ENCODE data around the gene ABHD4. TPM values are rescaled to one million over a fixed set of nuclear protein-coding genes. Genes with fewer than 3 reads are reported as not detected.
A peak's percentile ranks its signal among the peaks of the same experiment; 100 is the strongest.
"Not testable (repeated sequence)": the region's sequence is repeated elsewhere in the genome, so short reads cannot be mapped to it uniquely, and the experiment has no call there.

Gene ABHD4
- total and polyA plus RNA-seq, 2 donors = 13.1 to 30.5 TPM

GRCh38 chr14:22556990-22557623 is 41.0 kb upstream of the ABHD4 start:
- Histone ChIP-seq H3K36me3 (ENCODE audit: insufficient read depth) (no peaks in the 10 kb centered on the region), H3K27ac (ENCODE audit: low read depth) (no peak overlapping the region), H3K4me3 (ENCODE audit: low read depth, low read length) (no peak overlapping the region), H3K4me1 (ENCODE audit: insufficient read depth) (no peaks in the 10 kb centered on the region)
- 10% methylated on average over 28 of the region's 28 CpGs for WGBS
- peak; percentile 46 for DNase-seq (ENCODE audit: extremely low spot score)

- H3K4me1 ChIP-seq (ENCODE audit: insufficient read depth) = no peaks in the 10 kb centered on the region
- H3K36me3 ChIP-seq (ENCODE audit: insufficient read depth) = no peaks in the 10 kb centered on the region
- H3K27ac ChIP-seq (ENCODE audit: low read depth) = no peak overlapping the region
- no peak overlapping the region for H3K4me3 ChIP-seq (ENCODE audit: low read depth, low read length)
- no peak for DNase-seq (ENCODE audit: extremely low spot score)
- 85% methylated on average over 1 of the region's 1 CpG for WGBS
Measured at GRCh38 chr14:22557846-22558220, 40.3 kb upstream of the ABHD4 start.

- Histone ChIP-seq H3K4me1 (ENCODE audit: insufficient read depth) (no peaks in the 10 kb centered on the region), H3K4me3 (ENCODE audit: low read depth, low read length) (no peak overlapping the region), H3K27ac (ENCODE audit: low read depth) (peak overlapping the region; percentile 35), H3K36me3 (ENCODE audit: insufficient read depth) (no peaks in the 10 kb centered on the region)
- WGBS = 80% methylated on average over 25 of the region's 25 CpGs
- DNase-seq (ENCODE audit: extremely low spot score) = no peak
Measured at GRCh38 chr14:22558221-22558913, 39.7 kb upstream of the ABHD4 start.

GRCh38 chr14:22559041-22559440 is 39.1 kb upstream of the ABHD4 start:
- no peak overlapping the region for H3K27ac ChIP-seq (ENCODE audit: low read depth)
- no peak overlapping the region for H3K4me3 ChIP-seq (ENCODE audit: low read depth, low read length)
- H3K4me1 ChIP-seq (ENCODE audit: insufficient read depth) = no peaks in the 10 kb centered on the region

GRCh38 chr14:22560662-22561365 is 37.3 kb upstream of the ABHD4 start:
- H3K4me1 ChIP-seq (ENCODE audit: insufficient read depth) = no peaks in the 10 kb centered on the region
- H3K27ac ChIP-seq (ENCODE audit: low read depth) = no peak overlapping the region
- H3K36me3 ChIP-seq (ENCODE audit: insufficient read depth) = peaks cover 1% of the 10 kb centered on the region
- whole genome bisulfite sequencing = 59% methylated on average over 13 of the region's 13 CpGs
- H3K4me3 ChIP-seq (ENCODE audit: low read depth, low read length) = no peak overlapping the region
- DNase-seq (ENCODE audit: extremely low spot score) = no peak

More at GRCh38 chr14:22559041-22559440, 39.1 kb upstream of the ABHD4 start:
- 75% methylated on average over 1 of the region's 1 CpG for WGBS
- no peaks in the 10 kb centered on the region for H3K36me3 ChIP-seq (ENCODE audit: insufficient read depth)
- DNase-seq (ENCODE audit: extremely low spot score) = no peak

- no peak overlapping the region for H3K27ac ChIP-seq (ENCODE audit: low read depth)
- H3K4me3 ChIP-seq (ENCODE audit: low read depth, low read length) = no peak overlapping the region
- no peak for DNase-seq (ENCODE audit: extremely low spot score)
- 70% methylated on average over 3 of the region's 3 CpGs for WGBS
- peaks cover 1% of the 10 kb centered on the region for H3K36me3 ChIP-seq (ENCODE audit: insufficient read depth)
- H3K4me1 ChIP-seq (ENCODE audit: insufficient read depth) = no peaks in the 10 kb centered on the region
Measured at GRCh38 chr14:22561366-22561660, 36.8 kb upstream of the ABHD4 start.

- no peak overlapping the region for H3K4me3 ChIP-seq (ENCODE audit: low read depth, low read length)
- no peak for DNase-seq (ENCODE audit: extremely low spot score)
- H3K27ac ChIP-seq (ENCODE audit: low read depth) = no peak overlapping the region
- H3K36me3 ChIP-seq (ENCODE audit: insufficient read depth) = peaks cover 1% of the 10 kb centered on the region
- H3K4me1 ChIP-seq (ENCODE audit: insufficient read depth) = no peaks in the 10 kb centered on the region
- 79% methylated on average over 11 of the region's 11 CpGs for WGBS
Measured at GRCh38 chr14:22561661-22562579, 36.2 kb upstream of the ABHD4 start.

- no peak overlapping the region for H3K4me3 ChIP-seq (ENCODE audit: low read depth, low read length)
- no peaks in the 10 kb centered on the region for H3K4me1 ChIP-seq (ENCODE audit: insufficient read depth)
- peaks cover 1% of the 10 kb centered on the region for H3K36me3 ChIP-seq (ENCODE audit: insufficient read depth)
- WGBS = 66% methylated on average over 5 of the region's 5 CpGs
- no peak overlapping the region for H3K27ac ChIP-seq (ENCODE audit: low read depth)
- no peak for DNase-seq (ENCODE audit: extremely low spot score)
Measured at GRCh38 chr14:22563987-22564386, 34.1 kb upstream of the ABHD4 start.

- no peak overlapping the region for H3K27ac ChIP-seq (ENCODE audit: low read depth)
- peaks cover 1% of the 10 kb centered on the region for H3K36me3 ChIP-seq (ENCODE audit: insufficient read depth)
- H3K4me3 ChIP-seq (ENCODE audit: low read depth, low read length) = no peak overlapping the region
- 83% methylated on average over 1 of the region's 1 CpG for WGBS
- no peaks in the 10 kb centered on the region for H3K4me1 ChIP-seq (ENCODE audit: insufficient read depth)
- no peak for DNase-seq (ENCODE audit: extremely low spot score)
Measured at GRCh38 chr14:22564463-22564862, 33.6 kb upstream of the ABHD4 start.

GRCh38 chr14:22565391-22565945 is 32.6 kb upstream of the ABHD4 start:
- 89% methylated on average over 3 of the region's 3 CpGs for WGBS
- Histone ChIP-seq H3K27ac (ENCODE audit: low read depth) (no peak overlapping the region), H3K4me1 (ENCODE audit: insufficient read depth) (no peaks in the 10 kb centered on the region), H3K4me3 (ENCODE audit: low read depth, low read length) (no peak overlapping the region), H3K36me3 (ENCODE audit: insufficient read depth) (peaks cover 1% of the 10 kb centered on the region)
- DNase-seq (ENCODE audit: extremely low spot score) = no peak

GRCh38 chr14:22566266-22566665 is 31.8 kb upstream of the ABHD4 start:
- not testable (repeated sequence) for H3K36me3 ChIP-seq (ENCODE audit: insufficient read depth); H3K4me1 ChIP-seq (ENCODE audit: insufficient read depth); H3K27ac ChIP-seq (ENCODE audit: low read depth); H3K4me3 ChIP-seq (ENCODE audit: low read depth, low read length); DNase-seq (ENCODE audit: extremely low spot score)
- 94% methylated on average over 9 of the region's 9 CpGs for WGBS

- Histone ChIP-seq H3K4me3 (ENCODE audit: low read depth, low read length) (no peak overlapping the region), H3K27ac (ENCODE audit: low read depth) (peak overlapping the region; percentile 10), H3K36me3 (ENCODE audit: insufficient read depth) (peaks cover 1% of the 10 kb centered on the region), H3K4me1 (ENCODE audit: insufficient read depth) (no peaks in the 10 kb centered on the region)
- 84% methylated on average over 2 of the region's 2 CpGs for WGBS
- no peak for DNase-seq (ENCODE audit: extremely low spot score)
Measured at GRCh38 chr14:22566845-22567244, 31.3 kb upstream of the ABHD4 start.

GRCh38 chr14:22567437-22567836 is 30.7 kb upstream of the ABHD4 start:
- Histone ChIP-seq H3K4me3 (ENCODE audit: low read depth, low read length) (no peak overlapping the region), H3K36me3 (ENCODE audit: insufficient read depth) (peaks cover 1% of the 10 kb centered on the region), H3K4me1 (ENCODE audit: insufficient read depth) (no peaks in the 10 kb centered on the region), H3K27ac (ENCODE audit: low read depth) (no peak overlapping the region)
- WGBS = 90% methylated on average over 1 of the region's 1 CpG
- DNase-seq (ENCODE audit: extremely low spot score) = no peak
